Activated T-helper 1 cell treated with anti-CD3 and anti-CD28 coated beads, Interleukin-12 subunit alpha, Interleukin-12 subunit beta, Interleukin-2, Interleukin-4 antibody, amounts not matched to agents 30 ng/mL and 10 ng/mL and 1 ng/mL, durations not matched to agents 14 hours and 24 hours and 36 hours (primary cell): Measurements from ENCODE around the gene PAM. TPM values are rescaled to one million over a fixed set of nuclear protein-coding genes. Genes with fewer than 3 reads are reported as not detected.

Experiments used
- DNase-seq: peaks from one replicate; pipeline ENCODE4 v3.0.0; 2021; ENCODE audit warnings: low spot score
- H3K27ac Mint-ChIP-seq: one replicate; pipeline ENCODE4 v1.8.0; 2021; ENCODE audit warnings: mild to moderate bottlenecking, mixed read lengths
- H3K27me3 Mint-ChIP-seq: one replicate; pipeline ENCODE4 v1.8.0; 2022; ENCODE audit warnings: mild to moderate bottlenecking, moderate library complexity, mixed read lengths; ENCODE audit not compliant: insufficient read depth
- H3K36me3 Mint-ChIP-seq: one replicate; pipeline ENCODE4 v1.8.0; 2021; ENCODE audit warnings: low read depth, mixed read lengths
- H3K4me1 Mint-ChIP-seq: one replicate; pipeline ENCODE4 v1.8.0; 2021; ENCODE audit warnings: low read depth, mixed read lengths
- H3K4me3 Mint-ChIP-seq: one replicate; pipeline ENCODE4 v1.8.0; 2021; ENCODE audit warnings: mild to moderate bottlenecking, moderate library complexity, mixed read lengths
- H3K9me3 Mint-ChIP-seq: one replicate; pipeline ENCODE4 v1.8.0; 2021; ENCODE audit warnings: mixed read lengths
- intact Hi-C: fragments of 100-400 bp; cut with micrococcal nuclease; formaldehyde crosslinking; loops from one replicate; pipeline ENCODE4 v1.15.1; 2024
- total RNA-seq: library from RNA; stranded (reverse); gene quantifications from 2 replicates; pipeline ENCODE4 v1.2.3, GENCODE V29; 2022

PAM gene
- total RNA-seq, 1 donor from 2014 or later: 74.0 TPM

GRCh38 chr5:102833146-102833545, 78.0 kb downstream of the PAM start:
- intact Hi-C loops: no loop called here
- Mint-ChIP-seq H3K27ac (no peak overlapping the region), H3K4me3 (no peak overlapping the region), H3K9me3 (no peaks in the 10 kb centered on the region), H3K4me1 (peaks cover 45% of the 10 kb centered on the region), H3K36me3 (peaks cover 6% of the 10 kb centered on the region), H3K27me3 (no peaks in the 10 kb centered on the region)
- DNase-seq: no peak

GRCh38 chr5:102834438-102834964, 79.4 kb downstream of the PAM start:
- DNase-seq: no peak
- no peak overlapping the region for H3K4me3 Mint-ChIP-seq
- H3K36me3 Mint-ChIP-seq: peaks cover 6% of the 10 kb centered on the region
- no peak overlapping the region for H3K27ac Mint-ChIP-seq
- peaks cover 45% of the 10 kb centered on the region for H3K4me1 Mint-ChIP-seq
- no peaks in the 10 kb centered on the region for H3K9me3 Mint-ChIP-seq
- no peaks in the 10 kb centered on the region for H3K27me3 Mint-ChIP-seq
- intact Hi-C loops: no loop called here

GRCh38 chr5:102835717-102836116, 80.6 kb downstream of the PAM start:
- Mint-ChIP-seq H3K9me3 (no peaks in the 10 kb centered on the region), H3K27me3 (no peaks in the 10 kb centered on the region), H3K36me3 (peaks cover 7% of the 10 kb centered on the region), H3K4me3 (no peak overlapping the region), H3K4me1 (peaks cover 42% of the 10 kb centered on the region), H3K27ac (no peak overlapping the region)
- no peak for DNase-seq
- intact Hi-C loops: loop anchor here (5.0 kb wide), 1 partner anchor 33 kb away; no protein-coding TSS in a partner anchor

GRCh38 chr5:102841021-102841420, 85.9 kb downstream of the PAM start:
- Mint-ChIP-seq H3K36me3 (peaks cover 2% of the 10 kb centered on the region), H3K27ac (no peak overlapping the region), H3K9me3 (no peaks in the 10 kb centered on the region), H3K27me3 (no peaks in the 10 kb centered on the region), H3K4me1 (peaks cover 11% of the 10 kb centered on the region), H3K4me3 (no peak overlapping the region)
- DNase-seq: no peak
- intact Hi-C loops: no loop called here

- Mint-ChIP-seq H3K27ac (no peak overlapping the region), H3K4me3 (no peak overlapping the region), H3K27me3 (no peaks in the 10 kb centered on the region), H3K36me3 (peaks cover 6% of the 10 kb centered on the region), H3K9me3 (no peaks in the 10 kb centered on the region), H3K4me1 (no peaks in the 10 kb centered on the region)
- no peak for DNase-seq
- intact Hi-C loops: no loop called here
These were observed 88.9 kb downstream of the PAM start for GRCh38 chr5:102843997-102844396.

- intact Hi-C loops: no loop called here
- Mint-ChIP-seq H3K36me3 (peaks cover 6% of the 10 kb centered on the region), H3K27ac (no peak overlapping the region), H3K4me1 (no peaks in the 10 kb centered on the region), H3K9me3 (no peaks in the 10 kb centered on the region), H3K4me3 (no peak overlapping the region), H3K27me3 (no peaks in the 10 kb centered on the region)
- no peak for DNase-seq
These were observed 89.9 kb downstream of the PAM start for GRCh38 chr5:102845041-102845440.

GRCh38 chr5:102850503-102850902, 95.4 kb downstream of the PAM start:
- Mint-ChIP-seq H3K9me3 (no peaks in the 10 kb centered on the region), H3K4me1 (no peaks in the 10 kb centered on the region), H3K36me3 (peaks cover 4% of the 10 kb centered on the region), H3K27me3 (peaks cover 3% of the 10 kb centered on the region), H3K4me3 (no peak overlapping the region), H3K27ac (no peak overlapping the region)
- intact Hi-C loops: no loop called here
- no peak for DNase-seq

- DNase-seq: no peak
- H3K36me3 Mint-ChIP-seq: no peaks in the 10 kb centered on the region
- intact Hi-C loops: no loop called here
- H3K4me1 Mint-ChIP-seq: no peaks in the 10 kb centered on the region
- no peak overlapping the region for H3K4me3 Mint-ChIP-seq
- no peak overlapping the region for H3K27ac Mint-ChIP-seq
- H3K27me3 Mint-ChIP-seq: peaks cover 3% of the 10 kb centered on the region
- no peaks in the 10 kb centered on the region for H3K9me3 Mint-ChIP-seq
These were observed 98.6 kb downstream of the PAM start for GRCh38 chr5:102853680-102854079.

- Mint-ChIP-seq H3K27ac (no peak overlapping the region), H3K27me3 (peaks cover 3% of the 10 kb centered on the region), H3K9me3 (no peaks in the 10 kb centered on the region), H3K4me1 (no peaks in the 10 kb centered on the region), H3K4me3 (no peak overlapping the region), H3K36me3 (no peaks in the 10 kb centered on the region)
- DNase-seq: no peak
- intact Hi-C loops: no loop called here
These were observed 100.7 kb downstream of the PAM start for GRCh38 chr5:102855681-102856388.

- Mint-ChIP-seq H3K9me3 (no peaks in the 10 kb centered on the region), H3K27me3 (peaks cover 3% of the 10 kb centered on the region)
These were observed 101.3 kb downstream of the PAM start for GRCh38 chr5:102856389-102856777.

GRCh38 chr5:102857076-102857818, 102.1 kb downstream of the PAM start:
- no peak overlapping the region for H3K4me3 Mint-ChIP-seq
- no peaks in the 10 kb centered on the region for H3K36me3 Mint-ChIP-seq
- intact Hi-C loops: no loop called here
- H3K27me3 Mint-ChIP-seq: peaks cover 3% of the 10 kb centered on the region
- no peak overlapping the region for H3K27ac Mint-ChIP-seq
- H3K4me1 Mint-ChIP-seq: no peaks in the 10 kb centered on the region
- H3K9me3 Mint-ChIP-seq: no peaks in the 10 kb centered on the region
- DNase-seq: no peak

More at GRCh38 chr5:102856389-102856777, 101.3 kb downstream of the PAM start:
- no peaks in the 10 kb centered on the region for H3K36me3 Mint-ChIP-seq
- H3K4me3 Mint-ChIP-seq: no peak overlapping the region
- no peak overlapping the region for H3K27ac Mint-ChIP-seq
- no peak for DNase-seq
- H3K4me1 Mint-ChIP-seq: no peaks in the 10 kb centered on the region
- intact Hi-C loops: no loop called here

GRCh38 chr5:102858221-102858620, 103.1 kb downstream of the PAM start:
- intact Hi-C loops: no loop called here
- no peak for DNase-seq
- Mint-ChIP-seq H3K27ac (no peak overlapping the region), H3K27me3 (peaks cover 4% of the 10 kb centered on the region), H3K4me3 (no peak overlapping the region), H3K4me1 (no peaks in the 10 kb centered on the region), H3K36me3 (no peaks in the 10 kb centered on the region), H3K9me3 (no peaks in the 10 kb centered on the region)

- no peaks in the 10 kb centered on the region for H3K36me3 Mint-ChIP-seq
- H3K4me1 Mint-ChIP-seq: no peaks in the 10 kb centered on the region
- peaks cover 5% of the 10 kb centered on the region for H3K27me3 Mint-ChIP-seq
- intact Hi-C loops: no loop called here
- no peak overlapping the region for H3K4me3 Mint-ChIP-seq
- no peaks in the 10 kb centered on the region for H3K9me3 Mint-ChIP-seq
- no peak for DNase-seq
- H3K27ac Mint-ChIP-seq: no peak overlapping the region
These were observed 103.7 kb downstream of the PAM start for GRCh38 chr5:102858808-102859207.
